Islet precursor cell (in vitro differentiated cells): ENCODE results near the gene TPP2.

Source experiments
- DNase-seq: peaks from one replicate; pipeline ENCODE4 v3.0.0-alpha.2; 2018

TPP2 gene

DNA sequence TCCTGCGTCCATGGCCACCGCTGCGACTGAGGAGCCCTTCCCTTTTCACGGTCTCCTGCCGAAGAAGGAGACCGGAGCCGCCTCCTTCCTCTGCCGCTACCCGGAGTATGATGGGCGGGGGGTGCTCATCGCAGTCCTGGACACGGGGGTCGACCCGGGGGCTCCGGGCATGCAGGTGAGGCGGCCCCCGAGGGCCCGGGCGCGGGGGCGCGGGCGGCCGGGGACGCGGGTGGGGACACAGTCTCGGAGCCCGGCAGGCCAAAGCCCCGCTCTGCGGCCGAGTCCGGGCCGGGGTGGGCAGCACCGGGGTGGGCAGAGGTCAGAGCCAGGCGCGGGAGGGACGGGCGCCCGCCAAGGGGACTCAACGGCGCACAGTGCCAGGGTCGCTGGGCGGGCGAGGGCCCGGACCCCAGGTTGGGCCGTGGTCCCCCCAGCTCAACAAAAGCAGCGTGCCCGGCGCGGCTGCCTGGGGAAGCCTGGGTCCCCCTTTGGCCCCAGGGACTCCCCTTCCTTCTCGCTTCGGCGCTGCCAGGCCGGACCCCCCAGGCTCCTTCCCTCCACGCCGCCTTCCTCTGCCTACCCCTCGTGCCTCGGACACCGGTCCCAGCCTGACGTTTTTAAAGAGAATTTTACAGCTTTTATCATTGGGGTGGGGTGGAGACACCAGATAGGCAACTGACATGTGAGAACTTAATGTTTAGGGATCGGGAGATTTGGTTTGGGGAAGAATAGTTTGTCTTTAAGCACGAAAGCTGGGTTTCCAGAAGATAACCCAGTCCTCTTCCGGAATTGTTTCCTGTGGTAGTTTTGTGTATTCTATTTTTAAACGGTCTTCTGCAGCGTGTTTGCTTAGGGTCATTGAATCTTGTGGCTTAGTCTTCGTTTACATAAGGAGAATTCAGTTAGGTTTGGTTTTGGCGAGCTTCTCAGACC is 509 bp downstream of the TPP2 start:
- DNase-seq = peak; percentile 57

DNA sequence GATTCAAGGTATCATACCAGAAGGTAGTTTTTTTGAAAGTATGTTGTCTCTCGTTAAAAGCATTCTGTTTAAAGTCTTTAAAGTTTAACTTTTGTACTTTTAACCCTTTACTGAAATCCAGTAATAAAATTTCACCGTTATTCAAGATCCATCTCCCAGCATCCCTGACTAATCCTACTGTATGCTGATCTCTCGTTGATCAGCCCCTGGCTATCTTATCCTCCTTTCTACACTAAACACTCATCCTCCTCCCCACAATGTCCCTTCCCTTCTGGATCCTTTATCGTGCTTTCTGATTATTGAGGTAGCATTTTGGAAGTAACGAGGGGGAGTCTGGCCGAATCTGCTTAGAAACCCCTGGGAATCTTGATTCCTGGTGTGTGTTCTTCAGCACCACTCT is 1.3 kb downstream of the TPP2 start:
- no peak for DNase-seq

DNA sequence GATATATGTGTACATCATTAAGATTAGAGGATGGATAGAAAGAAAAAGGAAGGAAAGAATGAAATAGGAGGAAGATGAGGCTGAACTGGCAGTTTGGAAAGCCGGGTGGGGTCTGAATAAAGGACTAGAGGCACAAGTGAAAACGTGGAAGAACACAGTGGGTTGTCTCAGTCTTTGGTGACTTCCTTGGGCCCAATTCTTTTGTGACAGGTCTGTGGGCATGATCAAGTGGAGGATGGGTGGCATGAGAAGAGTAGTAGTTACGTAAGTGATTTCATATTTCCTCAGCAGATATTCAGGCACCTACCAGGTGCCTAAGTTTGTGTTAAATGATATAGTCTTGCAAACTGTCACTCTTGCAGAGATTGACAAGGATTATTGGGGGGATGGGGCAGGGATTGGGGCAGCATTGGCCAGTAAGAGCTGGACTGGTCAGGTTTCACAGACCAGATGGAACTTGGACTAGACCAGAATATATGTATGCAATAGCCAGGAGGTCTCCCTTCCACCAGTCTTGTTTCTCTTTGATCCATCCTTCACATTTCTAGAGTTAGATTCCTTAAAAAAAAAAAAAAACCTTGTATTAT is 2.7 kb downstream of the TPP2 start:
- DNase-seq = no peak

DNA sequence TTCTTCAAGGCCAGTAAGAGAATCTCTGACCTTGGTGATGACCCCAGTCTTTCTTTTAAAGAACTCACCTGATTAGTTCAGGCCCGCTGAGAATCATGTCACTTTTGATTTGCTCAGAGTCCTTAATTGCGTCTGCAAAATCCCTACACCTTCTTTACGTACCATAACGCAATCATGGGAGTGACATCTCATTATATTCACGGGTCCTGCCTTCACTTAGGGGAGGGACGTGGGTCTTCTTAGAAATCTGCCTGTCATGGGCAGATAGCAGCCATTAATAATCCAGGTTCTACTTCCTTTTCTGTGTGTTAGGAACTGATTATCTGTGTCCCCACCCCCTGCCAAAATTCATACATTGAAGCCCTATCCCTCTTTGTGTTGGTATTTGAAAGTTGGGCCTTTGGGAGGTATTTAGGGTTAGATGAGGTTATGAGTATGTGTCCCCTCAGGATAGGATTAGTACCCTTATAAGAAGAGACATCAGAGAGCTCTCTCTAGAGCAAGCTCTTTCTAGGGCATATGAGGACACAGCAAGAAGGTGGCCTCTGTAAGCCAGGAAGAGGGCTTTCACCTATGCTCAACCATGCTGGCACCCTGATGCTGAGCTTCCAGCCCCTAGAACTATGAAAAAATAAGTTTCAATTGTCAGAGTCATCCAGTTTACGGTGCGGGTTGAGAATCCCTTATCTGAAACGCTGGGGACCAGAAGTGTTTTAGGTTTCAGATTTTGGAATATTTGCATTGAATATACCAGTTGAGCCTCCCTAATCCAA is 9.9 kb downstream of the TPP2 start:
- DNase-seq = no peak

DNA sequence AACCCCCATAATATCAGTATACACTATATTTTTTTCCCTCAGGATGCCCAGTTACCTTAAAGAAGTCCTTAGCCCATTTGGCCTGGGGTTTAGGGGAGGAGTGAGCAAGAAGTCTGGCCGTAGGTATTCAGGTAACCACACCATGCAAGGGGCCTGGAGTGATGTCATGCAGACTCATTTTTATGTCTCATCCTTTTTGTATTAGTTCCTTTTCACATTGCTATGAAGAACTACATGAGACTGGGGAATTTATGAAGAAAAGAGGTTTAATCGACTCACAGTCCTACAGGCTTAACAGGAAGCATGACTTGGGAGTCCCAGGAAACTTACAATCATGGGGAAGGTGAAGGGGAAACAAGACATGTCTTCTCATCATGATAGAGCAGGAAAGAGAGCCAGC is 12.2 kb downstream of the TPP2 start:
- DNase-seq = no peak

DNA sequence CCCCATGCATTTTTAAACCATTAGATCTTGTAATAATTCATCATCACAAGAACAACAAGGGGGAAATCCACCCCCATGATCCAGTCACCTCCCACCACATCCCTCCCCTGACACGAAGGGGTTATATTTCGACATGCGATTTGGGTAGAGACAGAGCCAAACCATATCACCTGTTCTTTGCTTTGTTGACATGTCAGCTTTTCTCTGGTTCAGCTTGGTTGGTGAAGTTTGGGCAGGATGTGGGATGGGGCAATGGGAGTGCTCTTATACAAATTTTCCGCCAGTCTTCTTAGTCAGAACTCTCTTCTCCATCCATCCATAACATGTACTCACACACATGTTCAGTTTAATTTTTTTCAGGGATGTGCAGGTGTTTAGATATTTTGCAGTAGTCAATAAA is 12.9 kb downstream of the TPP2 start:
- no peak for DNase-seq

DNA sequence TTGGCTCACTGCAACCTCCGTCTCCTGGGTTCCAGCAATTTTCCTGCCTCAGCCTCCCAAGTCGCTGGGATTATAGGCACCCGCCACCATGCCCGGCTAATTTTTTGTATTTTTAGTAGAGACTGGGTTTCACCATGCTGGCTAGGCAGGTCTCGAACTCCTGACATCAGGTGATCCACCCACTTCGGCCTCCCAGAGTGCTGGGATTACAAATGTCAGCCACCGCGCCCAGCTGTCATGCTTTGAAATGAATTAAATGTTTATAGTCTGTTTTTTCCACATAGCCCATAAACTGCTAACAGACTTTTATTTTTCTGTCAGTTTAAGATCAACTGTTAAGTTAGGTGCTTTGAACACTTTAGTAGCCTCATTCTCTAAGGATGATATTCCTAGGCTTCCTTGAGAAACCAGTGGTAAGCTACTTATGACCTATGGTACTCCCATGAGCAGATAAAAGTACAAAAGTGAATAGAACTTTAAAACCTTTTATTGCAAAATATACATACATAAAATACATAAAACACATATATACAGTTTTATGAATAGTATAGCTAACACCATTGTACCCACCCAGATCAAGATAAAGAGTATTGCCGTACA is 13.6 kb downstream of the TPP2 start:
- no peak for DNase-seq

DNA sequence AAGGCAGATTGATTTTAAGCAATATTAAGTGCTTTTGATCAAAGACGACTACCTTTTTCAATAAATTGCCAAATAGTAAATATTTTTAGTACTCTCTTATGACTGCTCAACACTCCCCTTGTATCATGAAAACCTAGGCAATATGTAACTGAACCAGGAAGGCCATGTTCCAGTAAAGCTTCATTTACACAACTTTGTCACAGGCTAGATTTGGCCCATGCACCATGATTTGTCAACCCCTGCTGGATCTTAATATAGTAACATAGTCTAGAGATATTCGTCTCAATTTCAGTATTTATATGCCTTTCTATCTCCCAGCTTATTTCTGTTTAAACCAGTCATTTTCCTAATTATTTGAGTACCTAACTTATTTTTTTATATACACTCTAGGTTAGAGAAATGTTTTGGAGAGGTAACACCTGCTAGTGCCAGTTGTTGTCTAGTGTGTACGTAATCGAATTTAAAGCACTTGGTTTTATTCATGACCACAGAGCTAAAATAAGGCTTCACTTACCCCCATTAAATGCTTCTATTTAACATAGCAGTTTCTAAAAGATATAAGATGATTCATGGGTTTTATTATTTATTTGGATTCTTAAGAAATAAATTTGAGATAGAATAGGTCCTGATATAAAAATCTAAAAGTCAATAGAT is 21.0 kb downstream of the TPP2 start:
- DNase-seq = no peak

DNA sequence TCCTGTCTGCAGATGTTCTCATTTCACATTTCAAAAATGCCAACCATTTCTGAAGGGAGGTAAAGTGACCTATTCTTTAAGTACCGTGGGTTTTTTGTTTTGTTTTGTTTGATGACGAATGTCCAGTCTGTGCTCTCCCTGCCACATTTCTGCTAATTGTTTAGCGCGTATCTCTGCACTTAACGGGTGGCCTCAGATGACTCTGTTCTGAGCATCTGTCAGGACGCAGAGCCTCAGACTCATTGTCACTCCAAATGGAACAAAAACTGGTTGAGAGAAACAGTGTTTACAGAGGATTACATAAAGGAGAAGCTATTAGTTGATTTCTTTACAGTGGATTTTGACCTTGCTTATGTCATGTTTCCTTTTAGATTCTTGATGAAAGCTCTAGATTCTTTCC is 23.7 kb downstream of the TPP2 start:
- no peak for DNase-seq

DNA sequence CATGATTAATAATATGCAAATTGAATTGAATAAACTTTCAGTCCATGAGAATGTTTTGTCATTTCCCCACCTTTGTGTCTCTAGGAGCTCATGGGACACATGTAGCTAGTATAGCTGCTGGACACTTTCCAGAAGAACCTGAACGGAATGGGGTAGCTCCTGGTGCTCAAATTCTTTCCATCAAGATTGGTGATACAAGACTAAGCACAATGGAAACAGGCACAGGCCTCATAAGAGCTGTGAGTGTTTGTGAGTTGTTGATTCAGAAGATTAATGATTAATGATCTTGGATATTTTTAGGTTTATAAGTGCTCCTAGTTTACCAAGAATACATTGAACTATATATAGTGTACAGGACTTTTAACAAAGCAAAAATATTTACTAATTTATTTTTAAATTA is 30.1 kb downstream of the TPP2 start:
- DNase-seq = no peak

DNA sequence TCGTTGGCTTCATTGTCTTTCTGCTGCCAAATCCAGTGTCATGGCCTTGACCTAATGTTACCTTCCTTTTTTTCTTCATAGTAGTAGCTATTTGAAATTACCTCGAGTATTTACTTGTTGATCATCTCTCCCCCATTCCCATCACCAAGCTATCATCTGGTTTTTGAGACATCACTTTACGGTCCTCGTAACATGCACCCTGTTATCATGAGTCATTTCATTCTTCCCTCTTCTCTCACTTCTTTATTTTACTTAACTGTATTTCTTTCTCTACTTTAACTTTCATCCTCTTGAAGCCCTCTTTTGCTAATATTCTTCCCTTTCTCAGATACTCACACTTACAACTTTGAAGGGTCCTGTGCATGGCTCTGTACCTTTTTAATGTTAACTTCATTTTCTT is 31.8 kb downstream of the TPP2 start:
- DNase-seq = no peak

DNA sequence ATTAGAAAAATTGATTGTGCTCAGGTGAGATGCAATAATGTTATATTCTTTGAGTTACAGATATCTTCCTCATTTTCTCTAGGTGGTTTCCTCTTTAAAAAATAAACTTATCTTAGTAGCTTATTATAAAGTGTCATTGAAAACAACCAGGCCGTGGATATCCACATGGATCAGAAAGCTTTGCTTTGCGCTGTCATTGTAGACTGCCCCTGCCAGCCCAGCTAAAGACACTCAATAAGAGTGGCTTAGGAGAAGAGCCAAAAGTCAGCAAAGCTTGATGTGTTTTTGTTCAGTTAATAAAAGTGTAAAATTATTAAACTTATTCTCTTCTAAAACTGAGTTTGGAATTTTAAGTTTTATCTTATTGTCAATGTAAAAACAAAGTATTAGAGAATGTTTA is 34.4 kb downstream of the TPP2 start:
- no peak for DNase-seq

DNA sequence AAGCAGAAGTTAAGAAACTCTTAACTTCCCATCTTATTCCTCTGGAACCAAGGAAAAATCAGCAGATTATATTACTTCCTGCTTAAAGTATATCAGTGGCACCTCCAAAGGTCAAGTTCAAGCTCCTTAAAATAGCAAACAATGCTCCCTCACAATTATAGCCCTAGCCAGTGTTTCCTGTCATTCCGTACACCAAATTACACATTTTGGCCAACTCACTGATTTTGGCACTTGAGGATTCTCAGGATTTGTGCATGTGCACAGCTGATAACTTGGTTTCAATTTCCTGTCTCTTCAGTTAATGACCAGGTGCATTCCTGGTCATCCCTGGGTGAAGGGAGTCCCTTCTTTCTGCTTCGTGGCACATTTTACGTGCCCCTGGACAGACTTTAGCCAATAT is 42.0 kb downstream of the TPP2 start:
- DNase-seq = no peak

DNA sequence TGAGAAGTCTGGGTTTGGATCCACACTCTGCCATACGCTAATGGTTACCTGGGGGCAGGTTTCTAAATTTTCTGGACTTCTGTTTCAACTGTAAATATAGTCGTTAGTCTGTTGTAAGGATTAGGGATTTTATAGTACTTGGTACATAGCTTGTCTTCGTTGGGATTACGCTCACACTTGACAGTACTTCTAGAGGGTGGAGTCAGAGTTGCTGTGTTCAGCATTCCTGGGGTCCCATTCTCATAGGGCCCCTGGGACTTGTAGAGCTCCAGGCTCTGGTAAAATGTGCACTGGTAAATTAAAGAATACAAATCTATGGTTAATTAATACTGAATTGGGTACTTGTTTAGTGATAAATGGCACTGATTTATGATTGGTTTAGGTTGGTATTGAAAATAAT is 45.2 kb downstream of the TPP2 start:
- no peak for DNase-seq

DNA sequence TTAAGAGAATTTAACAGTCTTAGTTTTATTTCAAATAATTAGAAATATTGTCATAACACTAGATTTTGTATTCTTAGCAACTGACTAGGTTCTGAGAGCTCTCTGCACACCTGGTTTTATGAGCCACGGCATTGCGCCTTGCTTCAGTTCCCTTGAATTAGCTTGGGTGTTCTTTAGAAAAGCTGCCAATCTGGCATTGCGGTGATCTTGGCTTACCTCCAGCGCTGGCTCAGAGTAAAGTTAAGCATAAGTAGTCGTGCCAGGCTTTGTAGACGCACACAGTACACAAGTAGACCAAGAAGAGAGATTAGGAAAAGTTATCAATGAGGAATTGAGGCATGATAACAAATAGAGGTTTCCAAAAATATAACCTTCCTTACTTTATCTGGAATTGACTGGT is 45.7 kb downstream of the TPP2 start:
- DNase-seq = no peak

DNA sequence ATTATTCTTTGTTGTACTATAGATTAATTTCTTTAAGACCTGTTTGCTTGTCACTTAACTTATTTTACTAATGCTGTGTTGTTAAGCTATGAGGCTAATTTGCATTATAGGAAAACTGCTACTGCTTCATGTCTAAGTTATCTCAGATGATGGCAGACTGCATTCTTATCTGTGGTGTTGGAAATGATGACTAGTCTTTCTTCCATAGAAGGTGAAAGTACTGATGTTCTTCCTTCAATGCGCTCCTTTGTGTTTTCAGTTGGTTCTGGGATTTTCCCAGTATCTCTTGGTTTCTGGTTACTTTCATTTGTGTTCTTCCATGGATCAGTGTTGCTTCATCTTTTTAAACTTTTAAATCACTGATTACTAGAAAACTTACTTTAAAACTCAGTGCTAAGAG is 46.9 kb downstream of the TPP2 start:
- no peak for DNase-seq

DNA sequence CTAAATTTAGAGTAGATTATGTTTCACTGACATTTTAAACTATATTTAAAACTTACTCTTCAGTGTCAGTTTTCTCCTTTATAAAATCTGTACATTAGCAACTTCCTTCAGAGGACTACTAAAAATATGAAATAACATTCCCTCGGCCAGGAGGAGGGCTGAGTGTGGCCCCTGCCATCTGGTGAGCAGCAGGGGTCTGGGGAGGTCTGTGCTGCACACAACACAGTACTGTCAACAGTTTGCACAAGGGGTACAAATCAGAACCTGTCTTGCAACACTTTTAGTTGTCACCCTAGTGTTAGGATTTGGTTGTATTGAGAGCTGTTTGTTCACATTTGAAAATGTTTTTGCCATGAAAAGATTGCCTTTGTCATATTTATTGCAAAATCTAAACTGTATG is 48.9 kb downstream of the TPP2 start:
- no peak for DNase-seq

DNA sequence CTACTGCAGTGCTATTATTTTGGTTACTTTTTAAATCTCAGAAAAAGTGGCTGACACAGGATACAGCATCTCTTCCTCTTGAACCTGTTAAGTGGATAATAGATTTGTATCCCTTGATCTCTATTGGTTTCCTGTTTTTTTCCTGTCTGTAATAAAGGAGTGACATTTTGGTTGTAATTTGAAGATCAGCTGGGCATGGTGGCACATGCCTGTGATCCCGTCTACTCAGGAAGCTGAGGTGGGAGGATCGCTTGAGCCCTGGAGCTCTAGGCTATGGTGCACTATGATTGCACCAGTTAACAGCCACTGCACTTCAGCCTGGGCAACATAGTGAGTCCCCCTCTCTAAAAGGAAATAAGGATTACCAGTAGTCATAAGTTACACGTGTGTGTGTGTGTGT is 51.3 kb downstream of the TPP2 start:
- DNase-seq = no peak

DNA sequence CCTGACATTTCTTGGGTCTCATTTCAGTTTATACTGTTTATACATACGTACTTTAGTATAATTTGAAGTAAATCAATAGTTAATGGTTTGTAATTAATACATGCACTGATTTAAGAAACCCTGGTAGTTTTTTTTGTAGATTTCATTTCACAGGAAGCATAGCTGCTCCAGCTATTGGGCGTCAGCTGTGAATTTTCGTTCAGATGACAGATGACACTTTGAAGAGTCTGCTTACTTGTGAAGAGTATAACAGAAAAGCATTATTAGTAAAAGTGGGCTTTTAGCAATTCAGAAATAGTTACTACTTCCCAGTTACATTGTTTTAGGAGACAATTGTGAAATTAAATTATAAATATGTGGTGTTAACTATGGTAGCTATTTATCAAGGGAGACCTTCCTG is 53.7 kb downstream of the TPP2 start:
- DNase-seq = no peak

DNA sequence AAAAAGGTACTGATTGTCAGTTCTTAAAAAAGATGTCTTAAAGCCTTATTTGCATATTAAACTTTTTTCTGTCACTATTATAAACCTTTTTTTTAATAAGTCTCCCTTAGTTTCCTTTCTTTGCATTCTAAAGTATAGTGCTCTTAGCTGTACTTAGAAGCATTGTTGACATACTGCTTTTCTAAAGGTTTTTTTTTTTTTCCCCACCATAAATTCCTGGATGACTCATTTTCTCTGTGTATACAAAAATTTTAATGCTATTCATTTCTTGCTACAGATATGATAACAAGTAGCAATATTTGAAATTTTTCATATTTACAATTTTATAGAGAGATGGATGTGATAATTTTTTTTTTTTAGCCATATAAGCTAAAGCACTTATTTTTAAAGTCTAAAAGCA is 54.6 kb downstream of the TPP2 start:
- no peak for DNase-seq

DNA sequence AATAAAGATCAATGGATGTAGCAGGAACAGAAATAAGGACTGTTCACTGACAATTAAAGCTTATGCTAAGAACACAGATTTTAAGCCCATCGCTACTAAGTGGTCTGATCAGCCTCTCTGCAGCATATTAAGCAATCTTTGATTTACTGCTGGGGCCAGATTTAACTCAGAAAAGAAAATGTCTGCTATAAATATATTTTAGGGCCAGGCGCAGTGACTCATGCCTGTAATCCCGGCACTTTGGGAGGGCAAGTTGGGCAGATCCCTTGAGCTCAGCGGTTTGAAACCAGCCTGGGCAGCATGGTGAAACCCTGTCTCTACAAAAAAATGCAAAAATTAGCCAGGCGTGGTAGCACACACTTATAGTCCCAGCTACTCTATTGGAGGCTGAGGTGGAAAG is 55.1 kb downstream of the TPP2 start:
- no peak for DNase-seq

DNA sequence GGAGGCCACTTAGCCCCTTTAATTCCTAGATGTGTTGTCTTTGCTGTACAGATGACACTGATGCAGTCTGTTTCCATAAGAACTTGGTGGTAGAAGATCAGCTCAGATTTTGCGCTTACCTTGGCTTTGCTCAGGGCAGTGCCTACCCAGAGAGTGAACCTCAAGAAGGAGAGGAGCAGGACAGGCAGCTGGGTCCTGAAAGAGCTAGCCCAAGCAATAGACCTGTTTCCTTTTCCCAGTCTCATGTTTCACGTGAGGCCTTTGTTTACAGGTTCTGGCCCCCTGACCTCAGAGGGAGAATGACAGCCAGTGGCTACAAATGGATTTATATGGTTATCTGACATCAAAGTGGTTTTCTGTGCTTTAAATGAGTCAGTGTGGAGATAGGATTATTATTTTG is 58.0 kb downstream of the TPP2 start:
- DNase-seq = no peak

DNA sequence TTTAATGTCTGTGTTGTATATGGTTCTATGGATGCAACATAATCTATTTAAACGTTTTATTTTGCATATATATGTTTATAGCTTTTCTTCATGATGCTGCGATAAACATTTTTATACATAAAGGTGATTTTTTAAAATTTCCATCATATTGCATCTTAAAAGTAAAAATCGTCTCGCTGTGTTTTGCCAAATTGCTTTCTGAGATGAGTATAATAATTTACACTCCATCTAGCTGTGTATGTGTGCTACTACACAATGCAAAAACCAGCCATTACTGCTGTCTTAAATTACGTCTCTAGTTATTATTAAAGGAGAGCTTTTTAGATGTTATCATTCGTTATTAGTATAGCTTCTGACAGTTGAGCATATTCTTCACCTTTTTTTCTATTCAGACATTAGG is 60.8 kb downstream of the TPP2 start:
- DNase-seq = no peak
